ENCODE results near the gene MSRB1. TPM values are rescaled to one million over a fixed set of nuclear protein-coding genes. Genes with fewer than 3 reads are reported as not detected.

Gene MSRB1
- total RNA-seq, 3 donors from 2014 or later (not counting 1 experiment from before 2014, with no cell fraction given) = 10.8 to 19.9 (median 14.8) TPM

DNA sequence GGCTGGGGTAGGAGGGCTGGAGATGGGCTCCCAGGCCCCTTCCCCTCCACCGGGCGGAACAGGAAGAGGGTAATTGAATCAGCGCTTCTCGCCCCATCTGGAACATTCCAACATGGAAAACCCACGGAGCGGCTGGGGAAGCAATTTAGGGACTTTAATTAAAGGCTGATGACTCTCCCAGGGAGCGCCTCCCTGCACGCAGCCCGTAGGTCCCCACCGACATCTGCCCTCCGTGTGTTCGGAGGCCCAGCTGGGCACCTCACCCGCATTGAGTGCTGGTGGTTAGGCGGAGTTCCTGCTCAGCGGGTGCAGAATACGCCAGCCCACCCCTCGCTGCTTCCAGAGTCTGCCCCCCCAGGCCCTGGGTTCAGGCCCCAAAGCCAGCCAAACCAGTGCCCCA, 34.8 kb downstream of the MSRB1 start:
- H3K27ac ChIP-seq (ENCODE audit: low read length) = no peak overlapping the region
- no peak for TF ChIP-seq CTCF (IDR thresholded peaks at IDR 0.05)
- Mint-ChIP-seq H3K4me3 (no peak overlapping the region), H3K4me1 (no peaks in the 10 kb centered on the region), H3K27me3 (ENCODE audit: low read depth in 2 of 2) (peaks cover 6 to 10% of the 10 kb centered on the region in 2 donors), H3K36me3 (no peaks in the 10 kb centered on the region), H3K27ac (no peak overlapping the region), H3K9me3 (no peaks in the 10 kb centered on the region)
- intact Hi-C loops (cut with micrococcal nuclease) = no loop called here
- H3K36me3 ChIP-seq (ENCODE audit: control insufficient read depth, insufficient read depth, low read length) = no peaks in the 10 kb centered on the region
- no peak for ATAC-seq
- no peak for DNase-seq
- no peaks in the 10 kb centered on the region for H3K4me1 ChIP-seq (ENCODE audit: control insufficient read depth, insufficient read depth, low read length)
- 41% methylated on average over 17 of the region's 17 CpGs for WGBS (ENCODE audit: insufficient coverage)
- H3K9me3 ChIP-seq (ENCODE audit: control insufficient read depth, insufficient read depth, low read length) = no peaks in the 10 kb centered on the region
- H3K27me3 ChIP-seq (ENCODE audit: control insufficient read depth, insufficient read depth, low read length) = peaks cover 2% of the 10 kb centered on the region
- H3K4me3 ChIP-seq (ENCODE audit: low read length) = no peak overlapping the region

DNA sequence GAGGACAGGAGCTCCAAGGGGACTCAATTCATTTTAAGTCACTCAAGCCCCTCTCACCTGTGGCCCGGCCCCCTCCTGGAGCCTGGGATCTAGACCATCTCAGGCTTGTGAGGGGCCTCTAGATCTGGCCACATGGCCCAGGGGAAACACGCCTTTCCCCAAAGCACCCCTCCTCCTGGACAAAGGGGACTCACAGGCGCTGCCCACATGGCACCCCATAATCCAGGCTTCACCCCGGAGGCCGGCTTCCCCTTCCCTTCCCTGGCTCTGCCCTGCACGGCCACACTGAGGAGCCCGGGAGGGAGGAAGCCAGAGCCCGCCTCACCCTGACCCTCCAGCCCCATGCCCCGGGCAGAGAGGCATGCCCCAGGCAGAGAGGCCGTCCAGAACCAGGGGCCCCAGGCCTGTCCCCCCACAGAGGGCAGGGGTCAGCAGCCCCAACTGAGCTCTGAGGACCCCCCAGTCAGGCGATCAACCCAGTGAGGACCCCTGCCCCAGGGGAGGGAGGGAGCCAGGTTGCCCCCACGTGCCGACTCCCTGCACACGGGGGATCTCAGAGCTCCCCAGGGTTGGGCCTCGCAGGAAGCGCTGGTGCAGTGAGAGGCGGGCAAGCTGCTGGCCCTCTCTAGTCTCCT, 35.7 kb downstream of the MSRB1 start:
- Histone ChIP-seq H3K4me3 (ENCODE audit: low read length) (no peak overlapping the region), H3K9me3 (ENCODE audit: control insufficient read depth, insufficient read depth, low read length) (no peaks in the 10 kb centered on the region), H3K27me3 (ENCODE audit: control insufficient read depth, insufficient read depth, low read length) (peaks cover 2% of the 10 kb centered on the region), H3K36me3 (ENCODE audit: control insufficient read depth, insufficient read depth, low read length) (no peaks in the 10 kb centered on the region), H3K4me1 (ENCODE audit: control insufficient read depth, insufficient read depth, low read length) (no peaks in the 10 kb centered on the region), H3K27ac (ENCODE audit: low read length) (no peak overlapping the region)
- no peaks in the 10 kb centered on the region for H3K36me3 Mint-ChIP-seq
- peaks cover 6 to 10% of the 10 kb centered on the region in 2 donors for H3K27me3 Mint-ChIP-seq (ENCODE audit: low read depth in 2 of 2)
- H3K4me3 Mint-ChIP-seq = no peak overlapping the region
- H3K4me1 Mint-ChIP-seq = no peaks in the 10 kb centered on the region
- intact Hi-C loops (cut with micrococcal nuclease) = no loop called here
- TF ChIP-seq CTCF (IDR thresholded peaks at IDR 0.05) = no peak
- DNase-seq (no peak), ATAC-seq (no peak)
- no peaks in the 10 kb centered on the region for H3K9me3 Mint-ChIP-seq
- WGBS (ENCODE audit: insufficient coverage) = 67% methylated on average over 17 of the region's 17 CpGs
- no peak overlapping the region for H3K27ac Mint-ChIP-seq

DNA sequence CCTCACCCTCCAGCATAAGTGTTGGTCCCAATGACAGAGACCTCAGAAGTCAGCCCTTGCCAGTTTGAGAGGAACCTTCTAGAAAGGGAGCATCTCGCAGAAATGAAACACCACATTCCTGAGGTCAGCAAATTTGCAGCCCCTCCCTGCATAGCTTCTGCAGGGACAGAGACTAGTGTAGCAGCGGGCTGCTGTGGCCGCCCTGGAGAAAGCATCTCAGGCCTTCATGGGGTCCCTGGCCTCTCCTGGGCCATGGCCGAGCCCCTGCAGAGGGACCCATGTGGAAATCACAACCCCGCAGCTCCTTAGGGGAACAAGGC, 36.2 kb downstream of the MSRB1 start:
- Mint-ChIP-seq H3K9me3 (no peaks in the 10 kb centered on the region), H3K4me1 (no peaks in the 10 kb centered on the region), H3K27me3 (ENCODE audit: low read depth in 2 of 2) (peaks cover 6 to 10% of the 10 kb centered on the region in 2 donors), H3K36me3 (no peaks in the 10 kb centered on the region), H3K27ac (no peak overlapping the region), H3K4me3 (no peak overlapping the region)
- Histone ChIP-seq H3K4me3 (ENCODE audit: low read length) (no peak overlapping the region), H3K4me1 (ENCODE audit: control insufficient read depth, insufficient read depth, low read length) (no peaks in the 10 kb centered on the region), H3K9me3 (ENCODE audit: control insufficient read depth, insufficient read depth, low read length) (no peaks in the 10 kb centered on the region), H3K27ac (ENCODE audit: low read length) (no peak overlapping the region), H3K36me3 (ENCODE audit: control insufficient read depth, insufficient read depth, low read length) (no peaks in the 10 kb centered on the region), H3K27me3 (ENCODE audit: control insufficient read depth, insufficient read depth, low read length) (peaks cover 2% of the 10 kb centered on the region)
- no peak for ATAC-seq
- no peak for DNase-seq
- intact Hi-C loops (cut with micrococcal nuclease) = no loop called here
- TF ChIP-seq CTCF (IDR thresholded peaks at IDR 0.05) = no peak
- WGBS (ENCODE audit: insufficient coverage) = 86% methylated on average over 5 of the region's 5 CpGs

Data from natural killer cell (primary cell).